Caki2 (cell line): ENCODE data around the gene SETD1A. TPM values are rescaled to one million over a fixed set of nuclear protein-coding genes. Genes with fewer than 3 reads are reported as not detected.
"Not testable (repeated sequence)": the region's sequence is repeated elsewhere in the genome, so short reads cannot be mapped to it uniquely, and the experiment has no call there.

Source experiments
- DNase-seq: peaks from one replicate; pipeline ENCODE4 v3.0.0-alpha.2; 2015; ENCODE audit warnings: low read depth
- in situ Hi-C: cut with HindIII; loops from 2 replicates; pipeline ENCODE4 v1.10.0; 2016; ENCODE audit warnings: low sequenced_read_pairs, low pct_unique_long_range_greater_than_20kb, mixed read lengths
- total RNA-seq: library from RNA; depleted of rRNA; stranded (reverse); fragments of >200 nt; shearing (Covaris generic); gene quantifications from 2 replicates; pipeline ENCODE4 v1.2.3, GENCODE V29; 2014; ENCODE audit warnings: low replicate concordance

The SETD1A gene
- total RNA-seq, 1 experiment from 2014 or later: 1.2 TPM

GRCh38 chr16:31002250-31002700, 44.7 kb downstream of the SETD1A start:
- DNase-seq: no peak
- in situ Hi-C loops: no loop called here

DNA sequence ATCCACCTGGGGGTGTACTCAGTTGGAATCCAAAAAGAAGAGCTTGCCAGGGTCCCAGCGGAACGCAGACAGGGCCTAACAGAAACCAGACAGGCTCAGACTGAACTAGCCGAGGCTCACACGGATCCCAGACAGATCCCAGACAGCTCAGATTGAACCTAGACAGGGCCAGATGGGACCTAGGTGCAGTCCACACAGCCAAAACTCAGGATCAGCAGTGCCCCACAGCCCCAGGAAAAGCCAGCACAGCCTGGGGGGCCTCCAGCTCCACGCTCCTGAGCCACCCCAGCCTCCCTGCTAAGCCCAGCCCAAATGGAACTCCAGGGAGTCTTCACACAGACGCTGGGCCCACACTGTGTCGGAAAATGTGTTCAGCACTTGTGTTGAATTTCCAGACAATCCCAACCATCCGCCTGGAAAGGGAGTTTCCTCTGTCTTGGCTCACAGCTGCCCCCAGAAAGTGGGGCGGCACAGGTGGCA, 45.3 kb downstream of the SETD1A start:
- DNase-seq: no peak
- in situ Hi-C loops: no loop called here

GRCh38 chr16:31003744-31004143, 46.2 kb downstream of the SETD1A start:
- in situ Hi-C loops: no loop called here
- DNase-seq: no peak

DNA sequence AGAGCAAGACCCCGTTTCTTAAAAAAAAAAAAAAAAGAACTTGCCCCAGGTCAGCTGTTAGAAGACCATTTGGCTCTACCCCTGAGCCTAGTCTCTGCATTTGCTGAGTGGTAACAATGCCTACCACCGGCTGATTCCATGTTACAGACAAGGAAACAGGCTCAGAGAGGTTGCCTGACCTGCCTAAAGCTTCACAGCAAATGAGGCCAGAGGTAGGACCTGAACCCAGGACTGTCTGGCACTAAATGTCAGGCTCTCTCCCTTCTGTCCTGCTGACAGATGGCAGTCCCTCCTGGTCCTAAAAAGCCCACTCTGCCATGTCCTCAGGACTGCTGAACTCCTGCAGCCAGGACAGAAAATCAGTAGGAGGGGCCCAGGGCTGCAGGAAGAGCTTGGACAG, 47.1 kb downstream of the SETD1A start:
- no peak for DNase-seq
- in situ Hi-C loops: no loop called here

DNA sequence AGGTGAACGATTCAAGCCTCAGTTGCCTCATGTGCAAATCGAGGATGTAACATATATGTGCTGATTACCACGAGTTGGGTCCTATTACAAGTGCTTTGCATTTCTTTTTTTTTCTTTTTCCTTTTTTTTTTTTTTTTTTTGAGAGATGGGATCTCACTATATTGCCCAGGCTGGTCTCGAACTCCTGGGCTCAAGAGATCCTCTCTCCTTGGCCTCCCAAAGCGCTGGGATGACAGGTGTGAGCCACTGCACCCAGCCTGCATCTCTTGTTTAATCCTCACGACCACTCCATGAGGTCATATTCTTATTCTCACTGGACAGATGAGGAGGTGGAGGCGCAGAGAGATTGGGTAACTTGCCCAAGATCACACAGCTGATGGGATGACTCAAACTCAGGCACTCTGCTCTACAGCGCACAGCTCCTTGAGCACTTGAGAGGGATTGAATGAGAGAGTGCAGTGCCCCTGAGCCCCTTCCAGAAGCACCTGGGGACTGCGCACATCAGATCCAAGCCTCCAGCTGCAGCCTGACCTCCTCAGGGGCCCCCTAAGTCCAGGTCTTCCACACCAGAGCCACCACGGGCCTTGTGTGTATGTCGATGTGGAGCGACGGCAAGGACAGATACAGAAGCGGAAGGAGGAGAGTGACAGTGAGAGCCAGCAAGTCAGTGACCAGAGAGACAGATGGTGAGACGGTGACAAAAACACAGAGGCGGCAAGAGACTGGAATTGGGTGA, 48.0 kb downstream of the SETD1A start:
- in situ Hi-C loops: no loop called here
- no peak for DNase-seq

DNA sequence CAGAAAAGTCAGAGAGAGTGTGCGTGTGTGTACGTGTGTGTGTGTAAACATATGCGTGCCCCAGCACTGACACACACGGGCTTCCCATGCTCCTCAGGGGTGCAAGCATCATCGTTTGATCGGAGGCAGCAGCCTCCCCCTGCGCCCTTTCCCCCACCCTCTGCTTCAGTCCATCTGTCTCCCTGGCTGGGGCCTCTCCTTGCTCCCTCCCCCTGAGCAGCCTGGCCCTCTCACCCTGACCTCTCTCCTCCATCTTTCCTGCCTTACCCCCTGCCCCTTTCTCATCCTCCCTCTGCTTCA, 48.5 kb downstream of the SETD1A start:
- no peak for DNase-seq
- in situ Hi-C loops: no loop called here

GRCh38 chr16:31006589-31006988, 49.0 kb downstream of the SETD1A start:
- no peak for DNase-seq
- in situ Hi-C loops: no loop called here

GRCh38 chr16:31007684-31008083, 50.1 kb downstream of the SETD1A start:
- DNase-seq: no peak
- in situ Hi-C loops: no loop called here

GRCh38 chr16:31008149-31008548, 50.6 kb downstream of the SETD1A start:
- in situ Hi-C loops: no loop called here
- DNase-seq: no peak

GRCh38 chr16:31008551-31008950, 51.0 kb downstream of the SETD1A start:
- no peak for DNase-seq
- in situ Hi-C loops: no loop called here

GRCh38 chr16:31009120-31009519, 51.6 kb downstream of the SETD1A start:
- in situ Hi-C loops: no loop called here
- DNase-seq: no peak

DNA sequence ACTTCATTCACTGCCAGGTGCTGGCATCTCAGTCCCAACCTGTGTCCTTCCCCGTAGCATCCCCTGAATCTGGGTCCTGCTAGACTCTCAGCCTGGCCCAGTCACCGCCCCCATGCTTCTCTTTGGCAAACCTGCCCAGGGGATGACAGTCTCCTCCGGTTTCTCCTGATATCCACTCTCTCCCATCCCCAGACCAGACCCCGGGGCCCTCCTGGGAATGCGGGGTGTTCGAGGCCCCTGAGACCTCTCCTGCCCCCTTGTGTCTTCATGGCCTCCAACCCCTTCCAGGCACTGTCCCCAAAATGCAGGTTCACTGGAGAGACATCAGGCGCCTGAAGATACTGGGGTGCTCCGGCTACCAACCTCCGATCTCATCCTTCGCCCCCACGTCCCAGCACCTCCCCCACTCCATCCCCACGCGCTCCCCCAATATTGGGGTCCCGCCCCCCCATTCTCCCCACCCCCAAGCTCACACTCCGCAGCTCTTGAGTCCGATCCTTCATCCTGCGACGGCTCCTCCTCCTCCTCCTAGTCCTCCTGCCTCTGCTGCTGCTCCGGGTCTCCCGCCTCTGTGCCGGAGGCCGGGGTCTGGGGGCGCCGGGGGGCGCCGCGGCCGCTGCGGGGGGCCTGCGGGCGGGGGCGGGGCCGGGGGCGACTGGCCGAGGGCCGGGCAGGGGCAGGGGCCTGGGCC, 52.5 kb downstream of the SETD1A start:
- DNase-seq: no peak
- in situ Hi-C loops: no loop called here

DNA sequence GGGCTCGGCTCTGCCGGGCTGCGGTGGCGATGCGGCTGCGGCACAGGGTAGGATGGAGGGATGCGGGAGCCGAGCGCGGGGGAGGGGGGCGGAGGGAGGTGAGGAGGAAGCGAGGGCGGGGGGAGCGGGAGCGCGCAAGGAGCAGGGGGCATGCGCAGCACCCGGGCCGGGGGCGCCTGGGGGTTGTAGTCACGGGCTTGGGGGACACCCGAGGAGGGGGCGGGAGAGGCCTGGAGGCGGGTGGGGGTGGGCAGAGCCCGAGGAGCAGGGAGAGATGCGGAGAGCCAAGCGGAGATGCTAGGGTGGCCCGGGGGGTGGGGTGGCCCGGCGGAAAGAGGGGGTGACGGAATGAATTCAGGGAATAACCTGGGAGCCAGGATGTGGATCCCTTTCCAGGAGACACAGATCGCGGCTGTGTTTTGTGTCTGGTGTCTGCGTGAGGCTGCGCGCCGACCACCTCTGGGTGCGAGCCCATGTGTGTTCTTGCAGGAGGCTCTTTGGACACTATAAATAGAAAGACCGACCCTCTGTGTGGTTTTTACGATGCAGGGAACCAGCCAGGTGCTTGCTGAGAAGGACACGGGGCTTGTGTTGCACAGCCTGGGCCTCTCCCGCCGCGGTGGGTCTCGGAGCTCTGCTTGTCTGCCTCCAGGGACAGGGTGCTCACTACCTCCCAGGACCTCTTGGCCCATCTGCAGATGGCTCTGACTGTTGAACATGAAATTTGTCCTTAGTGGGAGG, 53.2 kb downstream of the SETD1A start, which contains the start of gene STX1B:
TSS of gene STX1B (minus strand) at position 54 of the 741 bp plus-strand sequence. CDS start 242 bp downstream, outside the sequence.
- no peak for DNase-seq
- in situ Hi-C loops: no loop called here

GRCh38 chr16:31011815-31012214, 54.3 kb downstream of the SETD1A start:
- in situ Hi-C loops, DNase-seq: not testable (repeated sequence)

GRCh38 chr16:31013292-31013691, 55.7 kb downstream of the SETD1A start:
- DNase-seq, in situ Hi-C loops: not testable (repeated sequence)

DNA sequence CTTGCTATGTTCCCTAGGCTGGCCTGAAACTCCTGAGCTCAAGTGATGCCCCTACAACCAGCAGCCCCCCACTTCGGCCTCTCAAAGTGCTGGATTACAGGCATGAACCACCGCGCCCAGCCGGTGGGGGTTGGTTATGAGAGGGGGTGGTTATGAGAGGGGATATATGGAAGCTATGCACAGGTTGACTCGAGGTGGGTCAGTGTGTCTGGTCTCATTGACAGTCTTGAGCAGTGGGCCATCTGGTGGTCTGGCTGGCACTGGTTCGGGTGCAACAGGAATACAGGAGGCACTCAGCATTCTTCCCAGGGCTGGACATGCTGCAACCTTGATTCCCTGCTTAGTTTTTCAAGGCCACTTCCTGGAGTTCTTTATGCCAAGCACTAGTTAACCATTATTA, 58.5 kb downstream of the SETD1A start:
- in situ Hi-C loops: no loop called here
- DNase-seq: peak; percentile 26

DNA sequence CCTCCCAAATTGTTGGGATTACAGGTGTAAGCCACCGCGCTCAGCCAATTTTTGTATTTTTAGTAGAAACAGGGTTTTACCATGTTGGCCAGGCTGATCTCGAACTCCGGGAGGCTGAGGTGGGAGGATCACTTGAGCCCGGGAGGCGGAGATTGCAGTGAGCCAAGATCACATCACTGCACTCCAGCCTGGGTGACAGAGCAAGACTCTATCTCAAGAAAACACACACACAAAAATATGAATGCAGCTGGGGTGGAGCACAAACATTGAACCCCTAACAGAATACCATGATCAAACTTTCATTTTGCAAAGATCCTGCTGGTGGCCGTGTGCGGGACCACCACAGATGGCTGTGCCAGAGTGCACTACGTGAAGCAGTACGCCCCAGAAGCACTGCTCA, 60.2 kb downstream of the SETD1A start:
- in situ Hi-C loops, DNase-seq: not testable (repeated sequence)

DNA sequence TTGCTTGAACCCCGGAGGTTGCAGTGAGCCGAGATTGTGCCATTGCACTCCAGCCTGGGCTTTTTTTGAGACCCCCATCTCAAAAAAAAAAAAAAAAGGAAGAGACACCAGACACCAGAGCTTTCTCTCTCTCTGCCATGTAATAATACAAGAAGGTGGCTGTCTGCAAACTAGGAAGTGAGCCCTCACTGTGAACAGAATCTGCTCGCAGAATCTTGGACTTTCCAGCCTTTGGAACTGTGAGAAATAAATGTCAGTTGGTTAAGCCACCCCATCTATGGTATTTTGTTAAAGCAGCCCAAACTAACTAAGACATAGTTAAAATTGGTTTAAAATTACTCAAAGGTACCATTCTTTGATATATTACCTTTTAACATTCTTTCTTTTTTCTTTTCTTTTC, 63.0 kb downstream of the SETD1A start:
- no peak for DNase-seq
- in situ Hi-C loops: no loop called here
